NB4 (cell line): ENCODE measurements around the gene SNRPD3.
"Not testable (repeated sequence)": the region's sequence is repeated elsewhere in the genome, so short reads cannot be mapped to it uniquely, and the experiment has no call there.

ENCODE experiments used
- DNase-seq: peaks from one replicate; pipeline ENCODE4 v3.0.0; 2010; ENCODE audit warnings: low read depth
- H3K4me3 ChIP-seq: one replicate; pipeline ENCODE4 v1.5.1; 2011; ENCODE audit warnings: mild to moderate bottlenecking, low read depth, low read length, moderate library complexity
- MYC ChIP-seq: IDR thresholded peaks from 2 replicates; pipeline ENCODE4 v1.6.1; 2011; ENCODE audit warnings: low read depth, low read length
- POLR2A ChIP-seq: IDR thresholded peaks from 2 replicates; pipeline ENCODE4 v1.6.1; 2011; ENCODE audit warnings: mild to moderate bottlenecking; ENCODE audit not compliant: insufficient read length; ENCODE audit errors: extremely low read depth
- TF ChIP-seq, protein P1 (sequence below): IDR thresholded peaks from one replicate; pipeline ENCODE4 v1.5.1; 2012; ENCODE audit warnings: low read depth, low read length
- TF ChIP-seq, protein P2 (sequence below): IDR thresholded peaks from 2 replicates; pipeline ENCODE4 v1.6.1; 2011; ENCODE audit warnings: low read depth, low read length

SNRPD3 gene

DNA sequence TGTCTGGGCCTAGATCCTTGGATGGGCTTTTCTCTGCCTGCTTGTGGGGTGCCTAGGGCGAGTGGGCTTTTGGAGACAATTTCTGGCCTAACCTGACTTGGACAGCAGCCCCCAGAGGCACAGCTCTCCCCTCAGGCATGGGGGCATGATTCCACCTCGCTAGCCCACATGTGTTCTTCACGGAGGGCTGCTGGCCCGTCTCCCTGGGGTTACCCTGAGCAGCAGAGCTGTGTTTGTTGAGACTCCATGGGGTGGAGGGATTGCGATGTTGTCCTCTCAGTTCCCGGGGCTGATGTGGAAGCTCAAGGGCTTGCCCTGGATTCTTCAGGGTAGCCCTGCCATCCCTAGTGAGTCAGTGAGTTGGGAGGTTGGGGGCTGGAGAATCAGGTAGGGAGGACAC is 39.4 kb downstream of the SNRPD3 start:
- H3K4me3 ChIP-seq: no peak overlapping the region
- TF ChIP-seq MYC: no peak
- TF ChIP-seq, protein P1, sequence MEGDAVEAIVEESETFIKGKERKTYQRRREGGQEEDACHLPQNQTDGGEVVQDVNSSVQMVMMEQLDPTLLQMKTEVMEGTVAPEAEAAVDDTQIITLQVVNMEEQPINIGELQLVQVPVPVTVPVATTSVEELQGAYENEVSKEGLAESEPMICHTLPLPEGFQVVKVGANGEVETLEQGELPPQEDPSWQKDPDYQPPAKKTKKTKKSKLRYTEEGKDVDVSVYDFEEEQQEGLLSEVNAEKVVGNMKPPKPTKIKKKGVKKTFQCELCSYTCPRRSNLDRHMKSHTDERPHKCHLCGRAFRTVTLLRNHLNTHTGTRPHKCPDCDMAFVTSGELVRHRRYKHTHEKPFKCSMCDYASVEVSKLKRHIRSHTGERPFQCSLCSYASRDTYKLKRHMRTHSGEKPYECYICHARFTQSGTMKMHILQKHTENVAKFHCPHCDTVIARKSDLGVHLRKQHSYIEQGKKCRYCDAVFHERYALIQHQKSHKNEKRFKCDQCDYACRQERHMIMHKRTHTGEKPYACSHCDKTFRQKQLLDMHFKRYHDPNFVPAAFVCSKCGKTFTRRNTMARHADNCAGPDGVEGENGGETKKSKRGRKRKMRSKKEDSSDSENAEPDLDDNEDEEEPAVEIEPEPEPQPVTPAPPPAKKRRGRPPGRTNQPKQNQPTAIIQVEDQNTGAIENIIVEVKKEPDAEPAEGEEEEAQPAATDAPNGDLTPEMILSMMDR: no peak
- no peak for DNase-seq

DNA sequence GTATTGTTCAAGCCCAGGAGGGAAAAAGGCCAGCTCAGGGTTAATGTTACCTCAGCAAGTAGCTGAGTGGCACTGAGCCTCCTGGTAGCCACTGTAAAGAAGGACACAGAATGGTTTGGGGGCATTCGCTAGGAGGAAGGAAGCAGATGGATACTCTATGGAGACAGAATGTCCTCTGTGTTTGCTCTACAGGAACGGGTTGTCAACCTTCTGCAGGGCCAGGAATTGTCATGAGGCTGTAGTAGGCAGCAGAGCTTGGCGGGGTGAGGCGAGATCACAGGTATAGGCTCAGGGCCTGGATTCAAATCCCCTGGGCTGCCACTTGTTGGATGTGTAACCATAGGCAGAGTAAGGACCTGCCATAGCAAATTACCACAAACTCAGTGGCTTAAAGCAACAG is 40.1 kb downstream of the SNRPD3 start:
- TF ChIP-seq, protein P1: no peak
- TF ChIP-seq POLR2A: no peak
- TF ChIP-seq, protein P2, sequence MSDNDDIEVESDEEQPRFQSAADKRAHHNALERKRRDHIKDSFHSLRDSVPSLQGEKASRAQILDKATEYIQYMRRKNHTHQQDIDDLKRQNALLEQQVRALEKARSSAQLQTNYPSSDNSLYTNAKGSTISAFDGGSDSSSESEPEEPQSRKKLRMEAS: no peak
- TF ChIP-seq MYC: no peak

DNA sequence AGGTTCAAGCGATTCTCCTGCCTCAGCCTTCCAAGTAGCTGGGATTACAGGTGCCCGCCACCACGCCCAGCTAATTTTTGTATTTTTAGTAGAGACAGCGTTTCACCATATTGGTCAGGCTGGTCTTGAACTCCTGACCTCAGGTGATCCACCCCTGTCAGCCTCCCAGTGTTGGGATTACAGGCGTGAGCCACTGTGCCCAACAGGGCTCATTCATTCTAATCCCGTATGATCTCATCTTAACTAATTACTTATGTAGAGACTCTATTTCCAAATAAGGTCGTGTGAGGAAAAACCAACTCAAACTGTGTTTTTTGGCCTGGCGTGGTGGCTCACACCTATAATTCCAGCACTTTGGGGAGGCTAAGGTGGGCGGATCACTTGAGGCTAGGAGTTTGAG is 41.3 kb downstream of the SNRPD3 start:
- DNase-seq: not testable (repeated sequence)

More for the DNA sequence above, 40.1 kb downstream of the SNRPD3 start:
- H3K4me3 ChIP-seq: no peak overlapping the region
- DNase-seq: no peak

DNA sequence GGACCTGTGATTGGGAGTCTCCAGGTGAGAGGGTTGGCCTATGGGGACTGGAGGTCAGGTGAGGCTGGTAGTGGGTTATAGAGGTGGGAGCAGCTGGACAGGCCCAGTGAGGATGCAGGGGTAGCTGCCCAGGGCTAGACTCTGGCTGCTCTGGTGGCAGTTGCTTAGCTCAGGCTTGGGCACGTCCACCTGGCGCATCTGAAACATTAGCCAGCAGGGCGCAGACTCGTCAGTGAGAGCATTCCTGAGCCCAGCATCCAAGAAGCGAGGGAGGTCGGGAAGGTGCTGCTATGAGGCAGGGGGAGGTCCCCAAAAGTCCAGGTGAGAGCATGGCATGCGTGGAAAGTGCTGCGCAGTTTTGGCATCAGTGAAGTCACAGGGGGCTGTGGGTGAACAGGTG is 43.7 kb downstream of the SNRPD3 start:
- no peak overlapping the region for H3K4me3 ChIP-seq
- DNase-seq: no peak
- TF ChIP-seq, protein P1: no peak
- TF ChIP-seq MYC (no peak), POLR2A (no peak)
- TF ChIP-seq, protein P2: no peak

More for the DNA sequence above, 41.3 kb downstream of the SNRPD3 start:
- H3K4me3 ChIP-seq: not testable (repeated sequence)

DNA sequence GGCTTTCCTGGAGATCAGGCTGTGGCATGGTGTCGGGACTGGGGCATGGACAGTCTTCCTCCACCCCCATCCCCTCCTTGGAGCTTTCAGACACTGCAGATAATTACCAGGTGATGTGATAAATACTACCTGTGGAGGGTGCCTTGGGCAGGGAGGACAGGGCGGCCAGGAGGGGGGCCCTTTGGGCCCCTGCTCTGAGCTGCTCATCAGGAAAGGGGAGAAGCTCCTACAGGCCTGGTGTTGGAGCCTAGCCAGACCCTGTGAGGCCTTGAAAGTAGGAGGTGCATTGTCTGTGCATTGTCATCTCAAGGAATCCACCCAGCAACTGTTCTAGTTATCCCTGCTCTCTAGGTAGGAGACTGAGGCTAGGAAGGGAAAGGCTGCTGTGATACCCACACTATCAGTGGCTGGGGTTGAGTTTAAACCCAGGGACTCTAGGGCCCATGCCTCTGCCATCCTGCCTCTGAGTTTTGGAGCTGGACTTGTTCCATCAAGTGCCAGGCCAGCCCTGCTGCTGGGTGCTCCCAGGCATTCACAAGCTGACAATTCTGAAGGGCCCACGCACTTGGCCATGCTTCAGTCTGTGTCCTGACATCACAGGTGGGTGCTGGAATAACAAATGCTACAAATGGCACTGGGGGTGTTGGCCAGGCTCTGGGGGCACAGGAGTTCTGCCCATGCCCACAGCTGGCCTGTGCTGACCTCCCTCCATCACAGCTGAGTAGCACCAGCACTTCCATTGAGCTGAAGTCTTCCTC is 44.3 kb downstream of the SNRPD3 start:
- not testable (repeated sequence) for DNase-seq, H3K4me3 ChIP-seq

DNA sequence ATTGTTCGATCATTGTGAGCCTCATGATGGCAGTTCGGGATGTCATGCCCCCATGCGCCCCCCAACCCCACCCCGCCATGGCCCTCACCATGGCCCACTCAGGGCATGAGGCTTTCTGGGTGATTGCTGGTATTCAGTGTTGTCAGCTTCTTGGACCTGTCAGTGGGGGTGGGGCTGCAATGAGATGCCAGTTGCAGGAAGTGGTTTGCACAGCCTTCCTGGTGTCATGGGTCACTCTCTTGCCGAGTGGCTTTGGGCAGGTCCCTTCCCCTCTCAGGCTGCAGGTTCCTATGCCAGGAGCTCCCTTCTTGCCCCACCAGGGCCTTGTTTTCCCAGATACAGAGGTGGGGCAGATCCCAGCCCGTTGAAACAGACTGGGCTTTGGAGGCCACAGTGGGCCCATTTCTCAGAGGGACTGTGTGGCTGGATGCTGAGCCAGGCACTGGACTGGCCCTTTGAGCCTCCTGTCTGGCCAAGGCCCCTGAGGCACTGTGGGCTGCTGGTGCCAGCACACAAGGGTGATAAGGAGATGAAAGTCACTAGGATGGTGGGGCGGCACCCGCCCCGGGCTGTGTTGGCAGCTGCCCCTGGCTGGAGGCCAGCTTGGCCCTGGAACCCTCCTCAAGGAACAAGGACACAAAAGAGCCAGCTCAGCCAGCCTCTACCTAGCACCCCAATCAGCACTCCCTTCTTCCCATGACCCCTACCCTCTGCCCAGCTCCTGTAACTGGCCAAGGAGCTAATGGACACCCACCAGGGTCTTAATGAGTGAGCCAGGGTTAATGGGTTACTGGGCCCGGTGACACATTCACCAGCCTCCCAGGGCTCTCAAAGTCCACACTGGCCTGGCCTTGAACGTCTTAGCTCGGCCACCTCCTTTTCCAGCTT is 45.7 kb downstream of the SNRPD3 start:
- TF ChIP-seq POLR2A (no peak), MYC (no peak)
- TF ChIP-seq, protein P2: no peak
- TF ChIP-seq, protein P1: no peak
- H3K4me3 ChIP-seq: no peak overlapping the region
- peak; percentile 74 for DNase-seq

DNA sequence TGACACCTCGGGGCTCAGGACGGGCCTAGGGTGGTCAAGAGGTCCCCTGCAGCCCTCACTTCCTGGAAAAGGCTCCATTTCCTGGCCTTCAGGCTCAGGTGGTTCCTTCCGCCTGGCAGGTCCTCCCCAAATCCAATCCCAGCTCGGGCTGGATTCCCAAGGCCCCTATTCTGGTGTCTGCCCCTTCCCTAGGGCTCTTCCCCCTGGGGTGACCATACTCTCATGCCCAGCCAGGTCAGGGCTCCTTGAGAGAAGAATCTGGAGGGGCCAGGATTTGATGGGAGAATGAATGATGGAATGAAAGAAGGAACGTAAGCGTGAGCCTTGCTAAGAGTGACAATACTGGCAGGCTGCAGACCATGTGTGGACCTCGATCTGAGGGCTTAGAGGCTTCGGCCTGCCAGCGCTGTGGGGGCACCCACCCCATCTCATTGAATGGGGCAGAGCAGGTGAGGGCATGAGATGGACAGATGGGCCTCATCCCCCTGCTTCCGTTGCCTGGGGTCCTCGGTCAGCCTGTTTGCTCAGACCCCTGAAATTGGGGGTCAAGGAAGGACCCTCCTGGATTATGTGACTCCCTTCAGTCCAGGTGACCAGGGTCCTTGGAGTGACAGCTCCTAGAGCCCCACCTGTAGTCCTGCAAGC is 46.4 kb downstream of the SNRPD3 start:
- DNase-seq: not testable (repeated sequence)

DNA sequence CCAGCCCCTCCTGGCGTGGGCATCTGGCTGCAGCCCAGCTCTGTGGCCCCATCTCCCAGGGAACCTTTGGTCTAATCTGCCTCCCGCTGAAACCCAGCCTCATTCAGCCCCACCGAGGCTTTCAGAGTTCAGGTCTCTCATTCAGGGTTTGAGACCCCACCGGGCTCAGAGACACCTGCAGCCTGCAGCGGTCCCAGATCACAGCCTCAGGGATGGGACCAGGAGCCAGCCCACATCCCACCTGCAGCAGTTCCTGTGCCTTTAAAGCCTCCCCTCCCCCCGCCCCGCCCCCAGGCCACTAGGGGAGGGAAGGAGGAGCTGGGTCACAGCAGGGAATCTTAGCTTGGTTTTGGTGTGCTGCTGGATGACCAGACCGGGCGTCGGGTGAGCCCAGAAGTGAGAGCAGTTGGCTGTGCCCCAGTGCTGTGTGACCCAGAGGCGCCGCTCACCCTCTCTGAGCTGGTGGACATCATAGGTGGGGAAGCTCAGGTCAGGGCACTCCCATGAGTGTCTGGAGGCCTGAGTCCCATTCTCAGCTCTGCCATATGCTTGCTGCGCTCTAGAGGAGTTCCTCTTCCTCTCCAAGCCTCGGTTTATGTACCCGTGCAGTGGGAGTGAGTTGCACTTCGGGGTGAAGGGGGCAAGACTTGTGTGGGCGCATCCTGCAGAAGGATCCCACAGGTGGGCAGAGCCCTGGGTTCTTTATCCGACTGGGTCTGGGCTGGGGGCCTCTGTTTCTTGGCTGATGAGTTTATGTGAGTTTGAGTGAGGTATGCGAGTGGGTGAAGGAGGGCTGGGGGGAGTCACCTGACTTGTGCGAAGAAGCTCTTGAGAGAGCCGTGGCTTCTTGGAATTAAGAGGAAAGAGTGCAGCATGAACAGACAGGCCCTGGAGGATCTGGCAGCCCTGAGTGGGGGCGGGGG is 47.3 kb downstream of the SNRPD3 start, which contains the start of gene GGT1:
Gene GGT1 (plus strand): TSS at position 347 of the 923 bp plus-strand sequence. CDS start 7,889 bp downstream, outside the sequence.
- DNase-seq: peak; percentile 68

More for the DNA sequence above, 46.4 kb downstream of the SNRPD3 start:
- H3K4me3 ChIP-seq: not testable (repeated sequence)

More for the DNA sequence above, 47.3 kb downstream of the SNRPD3 start, which contains the start of gene GGT1:
- peak within 1 kb of the TSS; percentile 59 for H3K4me3 ChIP-seq
